HG03571 (cell line): Measurements from ENCODE around the gene EXPH5.

Source experiments
- ATAC-seq: cut with Tn5 transposase; IDR thresholded peaks from one replicate; pipeline ENCODE4 v1.9.1; 2021; ENCODE audit not compliant: unreplicated experiment

The EXPH5 gene

DNA sequence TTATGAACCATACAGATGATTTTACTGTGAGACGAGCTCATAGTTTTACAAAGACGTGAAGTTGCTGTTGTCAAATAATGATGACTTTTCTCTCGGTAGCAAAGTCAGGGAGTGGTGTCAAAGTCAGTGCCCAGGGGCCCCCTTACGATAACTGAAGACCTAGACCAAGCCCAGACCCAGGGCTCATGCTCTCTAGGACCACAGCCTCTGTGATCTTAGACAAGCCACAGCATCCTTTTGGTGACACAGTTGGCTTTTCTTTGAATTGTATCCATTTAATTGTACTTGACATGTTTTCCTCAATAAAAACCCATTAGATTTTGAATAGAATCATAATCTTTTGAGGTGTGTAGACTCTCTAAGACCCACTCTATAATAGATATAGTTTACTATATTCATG is 77.4 kb downstream of the EXPH5 start:
- ATAC-seq: no peak

DNA sequence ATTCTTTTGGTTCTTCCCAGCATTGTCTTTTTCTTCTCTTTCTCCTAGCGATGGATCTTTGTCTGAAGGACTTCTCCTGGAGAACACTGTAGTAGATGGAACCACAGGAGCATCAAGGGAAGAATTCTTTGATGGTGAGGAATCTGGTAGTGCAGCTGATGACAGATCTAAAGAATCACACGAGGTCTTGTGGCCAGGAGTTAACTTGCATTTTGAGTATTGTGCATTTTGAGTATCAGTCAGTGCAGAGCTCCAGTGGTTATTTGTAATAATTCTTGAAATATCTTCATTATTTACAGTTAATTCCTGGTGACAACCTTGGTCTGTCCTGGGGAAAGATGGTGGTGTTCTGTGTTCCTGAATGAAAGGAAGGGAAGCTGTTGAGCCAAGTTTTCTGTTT is 80.9 kb downstream of the EXPH5 start:
- no peak for ATAC-seq

DNA sequence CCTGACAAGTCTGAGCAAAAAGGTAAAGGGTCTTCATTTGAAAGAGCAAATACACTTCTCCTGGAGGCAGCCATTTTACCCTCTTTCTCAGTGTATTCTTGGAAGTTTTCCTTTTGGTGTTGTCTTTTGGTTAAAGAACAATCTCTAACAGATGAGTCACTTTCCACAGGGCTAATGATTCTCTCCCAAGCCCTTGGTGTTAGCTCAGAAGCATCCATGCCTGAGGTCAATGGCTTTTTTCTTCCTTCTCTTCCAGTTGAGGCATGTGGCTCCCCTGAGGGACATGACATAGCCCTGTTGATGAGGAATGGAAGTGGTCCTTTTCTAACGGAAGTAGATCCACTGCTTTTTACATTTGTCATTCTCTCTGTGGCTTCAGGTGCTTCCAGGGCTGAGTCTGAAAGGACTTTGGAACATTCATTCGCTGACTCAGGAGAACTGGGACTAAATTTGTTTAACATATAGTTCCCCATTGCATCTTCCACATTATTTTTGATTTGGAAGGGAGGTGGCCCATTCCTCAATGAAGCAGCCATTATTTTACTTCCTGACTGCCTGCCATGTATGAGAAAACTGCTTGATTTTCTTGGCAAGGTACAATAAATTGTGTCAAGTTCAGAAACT is 81.6 kb downstream of the EXPH5 start:
- no peak for ATAC-seq

DNA sequence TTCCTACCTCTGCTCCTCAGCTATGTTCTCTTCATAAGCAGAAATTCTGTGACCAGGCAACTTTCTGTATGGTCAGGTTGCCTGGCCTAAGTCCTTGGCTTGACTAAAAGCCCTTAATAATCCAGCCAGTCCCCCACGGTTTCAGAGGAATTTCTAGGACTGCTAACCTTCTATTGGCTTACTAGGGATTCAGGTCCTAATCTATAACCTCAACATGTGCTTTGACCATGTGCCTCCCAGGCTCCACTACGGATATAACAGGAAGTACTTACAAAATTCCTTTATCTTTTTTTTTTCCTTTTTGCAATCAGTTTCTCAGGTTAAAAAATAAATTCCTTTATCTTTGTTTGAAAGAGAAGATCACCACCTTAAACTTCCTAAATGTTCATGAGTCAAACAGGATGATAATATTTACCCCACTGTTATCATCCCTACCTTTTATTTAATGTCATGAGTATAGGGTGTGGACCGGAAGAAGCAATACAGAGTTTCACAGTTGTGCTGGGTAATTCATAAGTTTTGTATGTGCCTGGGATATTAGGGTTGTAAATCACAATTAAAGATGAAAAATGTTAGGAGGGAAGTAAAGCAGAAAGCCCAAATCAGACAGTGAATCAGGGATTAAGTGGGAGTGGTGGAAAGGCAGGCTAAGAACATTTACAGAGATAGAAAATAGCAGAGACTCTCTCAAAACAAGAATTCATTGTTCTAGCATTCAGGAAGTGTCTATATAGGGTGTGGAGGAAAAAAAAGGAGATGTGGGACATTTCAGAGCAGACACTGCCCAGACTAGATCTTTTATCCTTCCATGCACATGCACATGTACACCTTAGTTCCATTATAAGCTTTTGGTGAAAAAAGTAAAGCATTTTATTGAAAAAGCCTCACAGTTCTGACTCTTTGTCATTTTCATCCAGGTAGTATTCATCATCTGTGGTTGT is 84.6 kb downstream of the EXPH5 start:
- no peak for ATAC-seq

DNA sequence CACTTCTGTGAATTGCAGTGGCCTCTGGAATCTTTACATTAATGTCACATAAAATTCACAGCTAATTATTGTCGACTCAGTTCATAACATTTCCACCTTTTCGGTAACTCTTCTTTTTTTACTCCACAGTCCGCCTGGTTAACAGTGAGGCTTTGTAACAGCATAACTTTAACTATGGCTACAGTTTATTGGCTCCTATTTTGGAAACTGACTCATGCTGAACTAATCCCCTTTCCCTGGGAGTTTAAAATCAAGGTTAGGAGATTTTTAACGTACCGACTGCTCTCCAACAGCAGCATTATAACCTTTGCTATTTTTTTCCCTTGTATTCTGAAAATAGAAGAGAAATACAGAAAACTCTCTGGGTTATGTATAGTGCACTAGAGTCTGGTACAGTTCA is 92.2 kb downstream of the EXPH5 start:
- no peak for ATAC-seq

DNA sequence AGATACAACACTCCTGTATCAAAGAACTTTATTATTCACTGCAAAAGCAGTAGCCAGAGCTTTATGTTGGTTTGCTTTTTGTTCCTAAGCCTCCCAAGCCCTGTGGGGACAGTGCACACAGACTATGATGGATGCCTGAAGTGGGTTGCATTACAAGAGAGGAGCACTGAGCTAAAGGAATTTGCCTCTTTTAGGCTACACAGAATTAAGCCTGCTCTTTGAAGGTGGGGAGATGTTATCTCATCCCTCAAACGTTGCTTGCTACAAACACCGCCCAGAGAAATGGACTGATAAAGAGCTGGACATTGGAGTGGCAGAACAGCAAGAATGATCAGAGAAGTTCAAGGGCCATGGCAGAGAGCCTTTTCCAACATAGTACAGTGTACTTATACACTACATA is 92.8 kb downstream of the EXPH5 start:
- ATAC-seq: no peak

DNA sequence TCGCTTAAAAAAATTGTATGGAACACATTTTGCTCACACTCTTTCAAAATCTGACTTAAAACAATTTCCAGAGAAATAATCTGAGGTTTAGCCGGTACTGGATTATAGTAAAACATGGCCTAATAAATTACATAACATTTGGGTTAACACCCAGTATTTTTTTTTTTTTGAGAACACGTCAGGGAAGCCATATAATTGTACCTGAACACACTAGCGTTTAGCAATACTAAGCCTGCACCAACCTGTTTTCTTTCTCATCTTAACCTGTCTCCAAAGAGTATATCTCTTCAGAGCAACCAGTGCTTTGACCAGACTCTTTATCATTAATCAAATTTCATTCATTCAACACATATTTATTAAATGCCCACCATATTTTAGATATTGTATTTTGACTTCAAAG is 93.4 kb downstream of the EXPH5 start:
- no peak for ATAC-seq

DNA sequence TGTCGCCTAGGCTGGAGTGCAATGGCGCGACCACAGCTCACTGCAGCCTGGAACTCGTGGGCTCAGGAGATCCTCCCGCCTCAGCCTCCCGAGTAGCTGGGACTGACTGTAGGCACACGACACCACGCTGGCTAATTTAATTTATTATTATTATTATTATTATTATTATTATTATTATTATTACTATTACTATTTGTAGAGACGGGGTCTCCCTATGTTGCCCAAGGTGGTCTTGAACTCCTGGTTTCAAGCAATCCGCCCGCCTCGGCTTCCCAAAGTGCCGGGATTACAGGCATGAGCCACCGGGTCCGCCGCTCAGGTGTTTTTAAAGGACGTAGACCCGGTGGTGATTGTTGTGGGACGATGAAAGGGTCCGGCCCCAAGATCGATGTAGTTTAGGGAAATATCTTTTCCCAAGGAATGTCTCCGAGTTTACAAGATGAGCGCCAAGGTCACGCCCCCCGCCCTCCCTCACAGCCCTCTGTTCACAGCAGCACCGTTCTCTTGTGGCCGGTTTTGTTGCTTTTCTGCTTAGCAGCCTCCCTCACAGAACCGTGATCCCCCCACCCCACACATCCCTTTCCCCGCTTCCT is 94.7 kb downstream of the EXPH5 start:
- peak; percentile 9 for ATAC-seq

DNA sequence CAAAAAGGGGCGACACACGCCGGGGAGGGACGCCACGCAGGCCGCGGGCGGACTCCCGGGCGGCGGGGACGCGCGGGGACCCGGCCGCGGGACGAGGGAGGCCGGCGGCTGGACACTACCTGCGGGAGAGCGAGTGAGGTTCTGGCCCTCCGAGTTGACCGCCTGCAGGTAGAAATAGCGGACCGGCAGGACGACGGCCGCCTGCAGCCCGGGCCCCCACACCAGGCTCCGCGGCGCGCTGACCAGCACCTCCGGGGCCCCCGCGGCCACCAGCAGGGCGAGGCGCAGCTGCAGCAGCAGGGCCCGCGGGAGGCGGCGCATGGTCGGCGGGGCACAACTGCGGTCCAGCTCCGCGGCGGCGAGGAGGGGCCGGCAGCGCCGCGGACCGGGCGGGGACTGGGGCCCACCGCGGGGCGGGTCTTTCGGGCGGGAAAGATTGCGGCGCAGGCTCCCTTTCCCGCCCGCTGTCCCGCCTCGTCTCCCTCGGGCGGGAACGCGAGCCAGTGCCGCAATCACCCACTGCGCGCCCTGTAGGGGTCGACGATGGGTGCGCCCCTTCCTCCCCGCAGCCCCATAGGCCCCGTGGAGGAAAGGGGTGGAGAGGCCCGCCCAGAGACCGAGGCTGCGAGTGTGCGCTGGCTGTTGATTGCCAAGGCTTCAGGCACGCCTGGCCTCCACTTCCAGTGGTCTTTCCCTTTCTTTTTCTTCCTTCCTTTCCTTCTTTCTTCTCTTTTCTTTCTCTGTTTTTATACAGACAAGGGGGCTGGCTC is 95.3 kb downstream of the EXPH5 start, which contains the start of gene POGLUT3:
TSS of gene POGLUT3 (minus strand) at position 339 of the 770 bp plus-strand sequence. CDS start at position 321, 18 bp downstream.
- ATAC-seq: peak; percentile 46

DNA sequence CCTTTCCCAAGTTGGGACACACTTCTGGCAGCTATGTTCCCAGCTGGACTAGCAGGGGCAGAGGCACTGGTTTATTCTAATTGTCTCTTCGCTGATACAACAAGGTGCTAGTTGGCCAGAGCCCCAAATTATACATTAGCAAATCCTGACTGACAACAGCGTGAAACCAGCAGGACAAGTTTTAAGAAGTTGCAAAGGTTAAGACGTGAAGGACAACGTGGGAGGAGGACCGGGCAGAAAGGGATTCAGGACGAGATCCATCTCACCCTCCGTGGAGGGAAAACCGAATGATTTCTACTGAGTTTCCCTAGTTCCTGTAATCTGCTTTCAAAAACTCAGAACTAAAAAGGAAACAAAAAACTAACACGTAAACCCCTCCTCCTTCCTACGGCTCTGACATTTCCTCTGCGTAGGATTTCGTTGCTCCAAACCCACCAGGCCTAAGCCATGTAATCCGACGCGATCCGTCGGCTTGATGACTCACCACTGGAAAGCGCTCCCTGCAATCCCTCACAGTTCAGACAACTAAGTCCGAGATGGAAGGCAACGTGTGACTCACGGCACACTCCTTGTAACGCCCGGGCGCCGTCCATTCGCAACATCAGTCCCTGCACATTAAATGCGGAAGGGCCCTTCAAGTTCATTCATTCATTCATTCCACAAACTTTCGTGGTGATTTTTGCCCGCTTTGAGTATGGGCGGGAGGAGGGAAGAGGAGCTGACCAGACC is 96.1 kb downstream of the EXPH5 start:
- ATAC-seq: peak; percentile 45

DNA sequence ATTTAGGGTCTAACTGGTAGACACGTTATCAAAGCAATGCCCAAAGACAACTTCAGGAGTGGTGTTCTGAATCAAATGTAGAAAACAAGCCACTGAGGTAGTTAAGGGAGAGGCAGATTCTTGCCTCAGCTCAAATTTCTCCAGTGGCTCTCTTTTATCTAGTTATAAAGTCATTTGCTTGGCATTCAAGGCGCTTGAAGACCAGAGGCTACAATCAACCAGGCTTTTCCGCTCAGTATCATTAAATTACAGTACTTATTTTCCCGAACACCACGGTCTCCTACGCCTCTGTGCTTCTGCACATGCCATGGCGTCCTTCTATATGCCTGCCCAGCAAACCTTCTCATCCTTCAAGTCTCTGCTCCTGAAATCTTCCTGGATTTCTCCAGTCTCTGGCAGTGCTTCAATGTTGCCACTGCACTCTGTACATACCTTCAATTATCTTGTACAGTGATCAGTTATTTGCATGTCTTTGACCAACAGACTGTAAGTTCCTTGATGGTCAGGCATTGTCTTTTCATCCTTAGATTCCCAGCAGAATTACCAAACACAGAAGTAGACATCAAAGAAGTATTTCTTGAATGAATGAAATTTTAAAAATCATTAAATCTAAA is 96.8 kb downstream of the EXPH5 start:
- no peak for ATAC-seq

DNA sequence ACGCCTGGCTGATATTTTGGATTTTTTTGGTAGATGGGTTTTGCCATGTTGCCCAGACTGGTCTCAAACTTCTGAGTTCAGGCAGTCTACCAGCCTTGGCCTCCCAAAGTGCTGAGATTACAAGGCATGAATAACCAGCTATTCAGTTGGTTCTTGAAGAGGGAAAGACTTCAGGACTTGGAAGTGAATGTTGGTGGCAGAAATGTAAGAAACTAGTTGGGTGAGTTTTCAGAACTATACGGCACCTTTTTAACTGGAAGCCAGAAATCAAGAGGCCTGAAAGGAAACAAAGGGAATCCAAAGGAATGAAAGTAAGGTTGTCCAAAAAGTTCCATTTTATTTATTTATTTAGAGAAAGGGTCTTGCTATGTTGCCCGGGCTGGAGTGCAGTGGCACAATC is 98.2 kb downstream of the EXPH5 start:
- no peak for ATAC-seq

DNA sequence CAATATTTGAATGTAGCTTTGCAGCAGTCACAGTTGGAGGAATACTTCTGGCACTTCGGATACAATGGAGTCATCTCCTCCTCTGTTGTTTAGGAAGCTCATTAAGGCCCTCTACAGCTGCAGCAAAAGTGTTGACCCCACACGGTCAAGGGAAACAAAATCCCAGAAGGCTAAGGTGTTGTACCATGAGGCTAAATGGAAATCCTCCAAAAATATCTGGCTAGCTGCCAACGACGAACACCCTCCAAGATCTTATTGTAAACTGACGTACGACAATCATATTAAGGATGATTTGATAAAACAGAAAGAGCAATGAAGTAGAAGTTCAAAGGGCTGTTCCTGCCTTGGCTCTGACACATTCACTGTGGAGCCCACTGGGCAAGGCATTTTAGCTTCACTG is 99.4 kb downstream of the EXPH5 start:
- ATAC-seq: no peak

DNA sequence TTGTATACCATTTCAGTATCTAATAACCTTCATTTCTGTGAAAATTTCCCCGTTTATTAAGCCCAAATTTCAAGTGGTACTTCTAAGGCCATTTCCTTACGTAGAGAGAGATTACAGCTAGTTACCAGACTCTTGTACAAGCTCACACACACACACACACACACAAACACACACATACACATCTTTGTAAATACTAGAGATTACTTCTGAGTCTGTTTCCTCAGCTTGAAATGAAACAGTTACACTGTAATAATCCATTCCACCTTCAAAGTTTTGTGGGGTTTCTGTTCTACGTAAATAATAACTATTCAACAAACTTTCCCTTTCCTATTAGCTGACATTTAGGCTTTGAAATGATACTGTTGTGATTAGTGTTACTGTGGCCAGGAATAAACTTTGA is 101.6 kb downstream of the EXPH5 start:
- no peak for ATAC-seq

DNA sequence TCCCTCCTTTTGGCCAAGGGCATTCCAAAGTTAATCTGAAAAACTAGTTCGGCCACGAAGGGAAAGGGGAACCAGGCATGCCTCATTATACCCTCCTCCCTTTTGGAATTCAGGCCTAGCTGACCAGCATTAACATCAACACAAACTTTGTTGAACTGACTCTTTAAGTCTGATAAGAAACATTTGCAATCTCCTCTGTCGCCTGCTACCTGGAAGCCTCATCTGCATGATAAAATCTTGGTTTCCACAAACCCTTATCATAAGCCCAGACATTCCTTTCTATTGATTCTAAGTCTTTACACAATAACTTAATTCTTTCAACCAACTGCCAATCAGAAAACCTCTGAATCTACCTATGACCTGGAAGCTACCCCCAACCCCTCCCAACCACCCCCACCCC is 106.7 kb downstream of the EXPH5 start:
- no peak for ATAC-seq

DNA sequence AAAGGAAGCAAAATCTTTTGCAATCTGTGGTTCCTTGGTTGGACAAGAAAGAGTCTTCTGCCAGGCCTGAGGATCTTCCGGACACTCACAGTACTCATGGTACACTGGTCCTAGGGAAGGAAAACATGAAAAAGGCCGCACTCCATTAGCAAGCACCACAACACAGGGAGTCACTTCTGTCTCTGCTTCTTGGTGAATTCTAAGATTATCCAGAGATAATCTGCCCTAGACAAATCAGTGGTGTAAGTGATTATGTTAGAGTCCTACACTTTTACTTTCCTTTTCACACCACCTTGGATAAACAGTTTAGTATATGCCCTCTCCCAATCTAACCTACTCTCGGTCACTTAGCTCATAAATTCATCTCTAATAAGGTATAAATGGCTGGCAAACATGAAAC is 107.2 kb downstream of the EXPH5 start:
- ATAC-seq: no peak

DNA sequence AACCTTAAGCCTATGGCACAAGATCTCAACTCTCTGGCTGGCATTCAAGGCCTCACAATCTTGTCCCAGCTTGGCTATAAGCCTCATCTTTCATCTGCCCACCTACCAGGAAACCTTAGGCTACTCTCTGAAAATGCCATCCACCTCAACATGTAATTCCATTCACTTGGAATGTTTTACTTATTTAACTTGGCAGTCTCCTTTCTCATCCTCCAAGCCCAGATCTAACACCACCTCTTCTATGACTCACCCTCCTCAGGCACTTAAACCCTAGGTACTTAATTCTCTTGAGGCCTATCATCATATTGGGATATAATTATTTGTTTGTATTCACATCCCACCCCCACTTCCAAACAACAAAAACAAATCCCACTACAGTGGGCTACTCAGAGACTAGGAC is 110.4 kb downstream of the EXPH5 start:
- ATAC-seq: no peak

DNA sequence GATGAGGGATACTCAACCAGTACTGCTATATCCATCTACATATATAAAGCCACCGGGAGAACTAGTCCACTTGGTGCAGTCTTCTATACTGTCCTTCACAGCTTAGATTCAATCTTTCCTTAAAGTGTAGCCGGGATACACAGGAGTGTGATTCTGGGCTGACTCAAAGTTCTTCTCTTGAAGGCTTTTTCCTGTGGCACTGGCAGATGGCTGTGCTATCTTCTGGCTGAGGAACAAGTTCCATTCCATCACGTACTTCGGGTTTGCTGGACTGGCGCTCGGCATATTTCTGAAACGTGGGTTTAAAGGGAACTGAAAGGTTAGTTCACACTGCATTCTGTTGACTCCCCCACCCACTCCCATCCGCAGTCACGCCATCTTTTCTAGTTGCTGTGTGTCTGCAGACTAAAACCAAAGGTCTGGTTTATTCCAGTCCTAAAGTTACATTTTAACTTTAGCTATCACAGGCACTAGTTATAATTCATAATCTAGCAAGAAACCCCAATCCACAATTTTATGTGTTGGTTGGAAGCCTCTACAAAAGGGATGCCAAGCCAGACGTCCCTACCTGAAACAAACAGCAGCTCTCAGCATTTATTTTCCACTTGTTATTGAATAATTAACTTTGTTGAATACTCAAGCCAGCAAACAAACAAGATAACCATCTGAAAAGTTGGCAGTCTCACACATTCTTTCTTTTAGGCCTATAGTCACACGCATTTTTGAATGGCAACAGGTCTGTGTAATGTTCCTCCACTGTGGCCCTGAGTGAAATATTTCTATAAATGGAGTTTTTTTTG is 118.7 kb downstream of the EXPH5 start:
- ATAC-seq: no peak

DNA sequence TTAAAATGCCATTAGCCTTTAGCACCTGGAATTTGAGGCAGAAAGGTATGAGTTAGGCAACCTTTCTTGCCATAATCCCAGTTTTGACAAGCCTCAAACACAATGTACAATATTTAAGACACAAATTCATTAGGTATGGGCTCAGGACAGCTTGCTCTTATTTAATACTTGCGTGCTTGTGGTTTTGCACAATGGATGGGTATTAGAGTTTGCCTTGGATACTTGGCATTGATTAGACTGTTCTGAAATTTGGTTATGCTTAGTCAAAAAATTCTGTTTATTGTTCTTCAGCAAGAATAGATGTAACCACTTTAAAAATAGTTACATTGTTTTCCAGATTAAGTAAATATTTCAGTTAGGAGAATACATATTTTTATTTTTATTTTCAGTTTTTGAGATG is 120.9 kb downstream of the EXPH5 start:
- no peak for ATAC-seq
